ENCODE results near the gene OFD1. TPM values are rescaled to one million over a fixed set of nuclear protein-coding genes. Genes with fewer than 3 reads are reported as not detected.

OFD1 gene
- total and polyA plus RNA-seq, 8 donors: 13.1 to 91.0 (median 19.8) TPM

GRCh38 chrX:13692771-13693231 lies 41.7 kb upstream of the OFD1 start:
- no peaks in the 10 kb centered on the region for H3K9me3 ChIP-seq
- peaks cover 0 to 21% (median 7%) of the 10 kb centered on the region in 3 donors for H3K4me1 ChIP-seq
- H3K36me3 ChIP-seq: no peaks in the 10 kb centered on the region
- peak overlapping the region in 2 of 4 donors; percentile 96 to 97 for H3K27ac ChIP-seq
- WGBS, 2 donors: 24 to 59% methylated on average over 5 of the region's 5 CpGs
- DNase-seq (no peak), ATAC-seq (no peak), FAIRE-seq (no peak)
- TF ChIP-seq CTCF (IDR thresholded peaks at IDR 0.05): no peak
- no peaks in the 10 kb centered on the region for H3K27me3 ChIP-seq
- intact Hi-C loops (cut with DNase I): no loop called here
- H3K4me3 ChIP-seq: no peak overlapping the region

GRCh38 chrX:13693341-13693961 lies 41.1 kb upstream of the OFD1 start:
- peaks cover 0 to 27% (median 7%) of the 10 kb centered on the region in 3 donors for H3K4me1 ChIP-seq
- DNase-seq: peak in 2 of 6 donors; percentile 40 to 65
- 14 to 48% methylated on average over 7 of the region's 7 CpGs for WGBS, 2 donors

GRCh38 chrX:13694359-13694758 lies 40.2 kb upstream of the OFD1 start:
- no peak for TF ChIP-seq CTCF (IDR thresholded peaks at IDR 0.05)
- intact Hi-C loops (cut with DNase I): no loop called here
- no peaks in the 10 kb centered on the region for H3K27me3 ChIP-seq
- H3K9me3 ChIP-seq: no peaks in the 10 kb centered on the region
- no peak for DNase-seq
- no peak for ATAC-seq
- peaks cover 0 to 28% (median 7%) of the 10 kb centered on the region in 3 donors for H3K4me1 ChIP-seq
- no peak for FAIRE-seq
- H3K36me3 ChIP-seq: no peaks in the 10 kb centered on the region
- WGBS, 2 donors: 35 to 60% methylated on average over 2 of the region's 2 CpGs
- H3K27ac ChIP-seq: peak overlapping the region in 1 of 4 donors; percentile 96
- no peak overlapping the region for H3K4me3 ChIP-seq

More at GRCh38 chrX:13693341-13693961, 41.1 kb upstream of the OFD1 start:
- H3K4me3 ChIP-seq: no peak overlapping the region
- H3K27me3 ChIP-seq: no peaks in the 10 kb centered on the region
- no peak for TF ChIP-seq CTCF (IDR thresholded peaks at IDR 0.05)
- FAIRE-seq (no peak), ATAC-seq (peak in 2 of 4 donors; percentile 8 to 14)
- peak overlapping the region in 3 of 4 donors; percentile 4 to 97 (median 96) for H3K27ac ChIP-seq
- intact Hi-C loops (cut with DNase I): no loop called here
- H3K9me3 ChIP-seq: no peaks in the 10 kb centered on the region
- H3K36me3 ChIP-seq: no peaks in the 10 kb centered on the region

GRCh38 chrX:13694983-13695382 lies 39.6 kb upstream of the OFD1 start:
- H3K4me1 ChIP-seq: peaks cover 0 to 30% (median 7%) of the 10 kb centered on the region in 3 donors

More at GRCh38 chrX:13694983-13695382, 39.6 kb upstream of the OFD1 start:
- Histone ChIP-seq H3K27me3 (no peaks in the 10 kb centered on the region), H3K9me3 (no peaks in the 10 kb centered on the region), H3K36me3 (no peaks in the 10 kb centered on the region), H3K27ac (no peak overlapping the region), H3K4me3 (no peak overlapping the region)
- DNase-seq (no peak), FAIRE-seq (peak; percentile 32), ATAC-seq (no peak)
- 53 to 70% methylated on average over 8 of the region's 8 CpGs for WGBS, 2 donors
- TF ChIP-seq CTCF (IDR thresholded peaks at IDR 0.05): no peak
- intact Hi-C loops (cut with DNase I): no loop called here
